ENCODE results near the gene ARSG. TPM values are rescaled to one million over a fixed set of nuclear protein-coding genes. Genes with fewer than 3 reads are reported as not detected.

ARSG gene
- total and polyA plus RNA-seq, 2 of the 13 experiments (the other 11 are each of a cell fraction or from before 2014, with no cell fraction given): 3.7 to 15.2 TPM

- TF ChIP-seq SP1 (IDR thresholded peaks at IDR 0.05): no peak
- peak; percentile 93 for TF ChIP-seq SP1 (CRISPR knock-in tag; IDR thresholded peaks at IDR 0.05)
- TF ChIP-seq RCOR2 (CRISPR knock-in tag; IDR thresholded peaks at IDR 0.05): no peak
- TF ChIP-seq SALL1 (CRISPR knock-in tag; IDR thresholded peaks at IDR 0.05): peak; percentile 54
- no peak for TF ChIP-seq ARNT (IDR thresholded peaks at IDR 0.05)
- TF ChIP-seq FOXC1 (CRISPR knock-in tag; IDR thresholded peaks at IDR 0.05; ENCODE audit: borderline replicate concordance): 0 out of 2 replicates have a peak, but pooled peaks have one; percentile 73
- TF ChIP-seq ZNF343 (CRISPR knock-in tag; IDR thresholded peaks at IDR 0.05): 0 out of 2 replicates have a peak, but pooled peaks have one; percentile 52
- no peak for TF ChIP-seq GRHL1 (CRISPR knock-in tag; conservative IDR thresholded peaks at IDR 0.05)
- TF ChIP-seq MTA3 (CRISPR knock-in tag; IDR thresholded peaks at IDR 0.05): no peak
- no peak for TF ChIP-seq ADNP (CRISPR knock-in tag; IDR thresholded peaks at IDR 0.05)
- TF ChIP-seq ZGPAT (CRISPR knock-in tag; IDR thresholded peaks at IDR 0.05): no peak
- TF ChIP-seq SOX6 (IDR thresholded peaks at IDR 0.05): no peak
- TF ChIP-seq SOX6 (CRISPR knock-in tag; IDR thresholded peaks at IDR 0.05): peak; percentile 51; the same call in 1 of the 2 replicates
- TF ChIP-seq BHLHE40 (IDR thresholded peaks at IDR 0.05; ENCODE audit: low read length): 0 out of 2 replicates have a peak, but pooled peaks have one; percentile 20
- no peak for TF ChIP-seq SNAPC2 (CRISPR knock-in tag; IDR thresholded peaks at IDR 0.05)
- TF ChIP-seq KLF6 (CRISPR knock-in tag; IDR thresholded peaks at IDR 0.05): no peak
- TF ChIP-seq HES4 (CRISPR knock-in tag; IDR thresholded peaks at IDR 0.05; ENCODE audit: borderline replicate concordance): no peak
- 0 out of 2 replicates have a peak, but pooled peaks have one; percentile 11 for TF ChIP-seq ZSCAN31 (CRISPR knock-in tag; IDR thresholded peaks at IDR 0.05; ENCODE audit: low read depth)
- peak; percentile 56; the same call in 1 of the 2 replicates for TF ChIP-seq MAZ (IDR thresholded peaks at IDR 0.05; ENCODE audit: borderline replicate concordance, low read depth, low read length)
- 0 out of 2 replicates have a peak, but pooled peaks have one; percentile 25 for TF ChIP-seq MAZ (CRISPR knock-in tag; IDR thresholded peaks at IDR 0.05; ENCODE audit: low read depth)
- TF ChIP-seq U2AF2 (IDR thresholded peaks at IDR 0.05; ENCODE audit: low read depth, low read length): no peak
- 0 out of 2 replicates have a peak, but pooled peaks have one; percentile 11 for TF ChIP-seq ZNF331 (CRISPR knock-in tag; IDR thresholded peaks at IDR 0.05)
- no peak for TF ChIP-seq GABPA (IDR thresholded peaks at IDR 0.05; ENCODE audit: low read depth, low read length)
- no peak; the same call in 1 of the 2 replicates for TF ChIP-seq GABPA (CRISPR knock-in tag; IDR thresholded peaks at IDR 0.05; ENCODE audit: low read depth)
- TF ChIP-seq CTCF (CRISPR knock-in tag; IDR thresholded peaks at IDR 0.05): peak; percentile 94
- peak; percentile 90 for TF ChIP-seq STAG1 (CRISPR knock-in tag; IDR thresholded peaks at IDR 0.05)
- no peak for TF ChIP-seq POLR2AphosphoS5 (IDR thresholded peaks at IDR 0.05; ENCODE audit: low read depth, low read length)
- peak; percentile 29; the same call in 1 of the 2 replicates for TF ChIP-seq DRAP1 (CRISPR knock-in tag; IDR thresholded peaks at IDR 0.05)
Measured at GRCh38 chr17:68462381-68463210, 171.3 kb downstream of the ARSG start (continued).
